K562 treated with DMSO at 1 percent for 4 hours (cell line): Measurements from ENCODE around the gene C1orf53. TPM values are rescaled to one million over a fixed set of nuclear protein-coding genes. Genes with fewer than 3 reads are reported as not detected.

Experiments used
- total RNA-seq: library from RNA; unstranded; fragments of 300-600 nt; gene quantifications from 2 replicates; pipeline ENCODE4 v1.2.3, GENCODE V29; 2022; ENCODE audit not compliant: insufficient read depth

The C1orf53 gene
- total RNA-seq, result 2.6 TPM in 1 of 2 replicates, not detected in the other

DNA sequence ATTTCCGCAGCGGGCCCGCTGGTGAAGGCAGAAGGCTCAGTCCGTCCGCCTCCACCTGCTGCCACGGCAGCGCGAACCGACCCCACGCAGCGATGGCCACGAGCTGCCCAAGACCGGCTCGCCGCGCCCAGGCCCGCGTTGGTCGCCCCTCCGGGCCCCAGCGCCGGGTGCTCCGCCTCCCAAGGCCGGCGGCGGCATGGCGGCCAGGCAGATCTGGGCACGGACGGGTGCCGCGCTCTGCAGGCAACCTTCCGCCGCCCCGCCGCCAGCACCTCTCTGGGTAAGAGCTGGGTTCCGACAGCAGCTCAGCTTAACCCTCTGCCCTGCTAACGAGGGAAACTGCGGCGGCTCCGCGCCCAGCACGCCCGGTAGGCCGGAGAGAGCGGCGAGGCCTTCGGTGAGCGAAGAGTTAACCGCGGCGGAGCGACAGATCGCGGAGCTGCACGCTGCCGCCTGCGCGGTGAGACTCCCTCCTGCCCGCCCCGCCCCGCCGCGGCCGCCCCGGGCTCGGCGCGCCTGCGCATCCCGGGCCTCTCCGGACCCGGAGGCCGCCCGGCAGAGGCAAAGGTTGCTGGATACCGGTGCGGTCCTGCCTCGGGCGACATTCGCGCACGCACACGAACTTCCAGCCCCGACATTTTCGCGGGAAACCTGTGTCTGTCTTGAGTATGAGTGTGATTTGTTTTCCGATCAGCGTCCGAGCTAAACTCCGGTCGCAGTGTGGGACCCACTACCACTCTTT lies at the start of gene C1orf53:
Gene C1orf53 (plus strand): TSS at position 177 of the 742 bp plus-strand sequence. CDS start 20 bp downstream, at position 197.

Other genes starting within 250 kb of the C1orf53 start
- gene DENND1B, start 127.2 kb upstream of the C1orf53 start, total RNA-seq, result 2.9 and 3.3 TPM in 2 replicates
- 0.10 TPM in 1 of 2 replicates, not detected in the other for gene LHX9, start 14.7 kb downstream of the C1orf53 start, total RNA-seq